Nephron (organoid): ENCODE measurements around the gene E2F6.

Experiments
- H3K27ac Mint-ChIP-seq, 3 experiments: 2 replicates each; pipeline ENCODE4 v1.8.0; 2020; ENCODE audit warnings: mixed read lengths in 3 of 3, mild to moderate bottlenecking in 2 of 3, moderate library complexity in 1 of 3
- H3K27me3 Mint-ChIP-seq: 2 replicates; pipeline ENCODE4 v1.8.0; 2021; ENCODE audit warnings: low read depth, mild to moderate bottlenecking, moderate library complexity, mixed read lengths
- H3K36me3 Mint-ChIP-seq: 2 replicates; pipeline ENCODE4 v1.8.0; 2020; ENCODE audit warnings: low read depth, mixed read lengths
- H3K4me1 Mint-ChIP-seq: 2 replicates; pipeline ENCODE4 v1.8.0; 2020; ENCODE audit warnings: mixed read lengths
- H3K4me3 Mint-ChIP-seq, 3 experiments: 2 replicates each; pipeline ENCODE4 v1.8.0; 2020; ENCODE audit warnings: mild to moderate bottlenecking in 3 of 3, mixed read lengths in 3 of 3, moderate library complexity in 2 of 3
- H3K9me3 Mint-ChIP-seq: 2 replicates; pipeline ENCODE4 v1.8.0; 2020; ENCODE audit warnings: mixed read lengths
- TF ChIP-seq, protein P1 (sequence below), 3 experiments: fragments of 200-600 bp; sonication (generic); IDR thresholded peaks; one replicate each; pipeline ENCODE4 v1.5.0; 2021; ENCODE audit warnings: antibody characterized with exemption in 3 of 3; ENCODE audit not compliant: unreplicated experiment in 3 of 3

E2F6 gene

DNA sequence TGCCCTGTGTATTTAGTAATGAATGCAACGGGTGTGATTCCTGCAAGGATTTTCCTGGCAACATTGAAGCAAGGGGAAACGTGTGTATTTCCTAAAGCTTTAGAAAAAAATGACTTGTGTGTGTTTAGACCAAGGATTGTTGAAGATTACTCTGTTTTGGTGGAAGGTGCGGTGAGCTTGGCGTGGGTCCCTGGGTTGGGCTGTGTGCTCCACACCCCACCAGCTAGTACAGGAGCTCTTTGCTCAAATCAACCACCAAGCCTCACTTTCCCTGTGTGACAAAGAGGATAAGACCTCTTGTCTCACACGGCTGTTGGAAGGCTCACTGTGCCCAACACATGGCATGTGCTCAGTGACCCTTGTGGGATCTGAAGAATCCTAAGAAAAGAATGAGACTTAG lies 46.5 kb upstream of the E2F6 start:
- TF ChIP-seq, protein P1, sequence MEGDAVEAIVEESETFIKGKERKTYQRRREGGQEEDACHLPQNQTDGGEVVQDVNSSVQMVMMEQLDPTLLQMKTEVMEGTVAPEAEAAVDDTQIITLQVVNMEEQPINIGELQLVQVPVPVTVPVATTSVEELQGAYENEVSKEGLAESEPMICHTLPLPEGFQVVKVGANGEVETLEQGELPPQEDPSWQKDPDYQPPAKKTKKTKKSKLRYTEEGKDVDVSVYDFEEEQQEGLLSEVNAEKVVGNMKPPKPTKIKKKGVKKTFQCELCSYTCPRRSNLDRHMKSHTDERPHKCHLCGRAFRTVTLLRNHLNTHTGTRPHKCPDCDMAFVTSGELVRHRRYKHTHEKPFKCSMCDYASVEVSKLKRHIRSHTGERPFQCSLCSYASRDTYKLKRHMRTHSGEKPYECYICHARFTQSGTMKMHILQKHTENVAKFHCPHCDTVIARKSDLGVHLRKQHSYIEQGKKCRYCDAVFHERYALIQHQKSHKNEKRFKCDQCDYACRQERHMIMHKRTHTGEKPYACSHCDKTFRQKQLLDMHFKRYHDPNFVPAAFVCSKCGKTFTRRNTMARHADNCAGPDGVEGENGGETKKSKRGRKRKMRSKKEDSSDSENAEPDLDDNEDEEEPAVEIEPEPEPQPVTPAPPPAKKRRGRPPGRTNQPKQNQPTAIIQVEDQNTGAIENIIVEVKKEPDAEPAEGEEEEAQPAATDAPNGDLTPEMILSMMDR (IDR thresholded peaks at IDR 0.05; ENCODE audit: unreplicated experiment in 3 of 3), result no peak
- H3K4me3 Mint-ChIP-seq, result no peak overlapping the region
- peaks cover 4% of the 10 kb centered on the region for H3K36me3 Mint-ChIP-seq
- no peaks in the 10 kb centered on the region for H3K27me3 Mint-ChIP-seq
- peaks cover 4% of the 10 kb centered on the region for H3K4me1 Mint-ChIP-seq
- no peak overlapping the region for H3K27ac Mint-ChIP-seq
- no peaks in the 10 kb centered on the region for H3K9me3 Mint-ChIP-seq

DNA sequence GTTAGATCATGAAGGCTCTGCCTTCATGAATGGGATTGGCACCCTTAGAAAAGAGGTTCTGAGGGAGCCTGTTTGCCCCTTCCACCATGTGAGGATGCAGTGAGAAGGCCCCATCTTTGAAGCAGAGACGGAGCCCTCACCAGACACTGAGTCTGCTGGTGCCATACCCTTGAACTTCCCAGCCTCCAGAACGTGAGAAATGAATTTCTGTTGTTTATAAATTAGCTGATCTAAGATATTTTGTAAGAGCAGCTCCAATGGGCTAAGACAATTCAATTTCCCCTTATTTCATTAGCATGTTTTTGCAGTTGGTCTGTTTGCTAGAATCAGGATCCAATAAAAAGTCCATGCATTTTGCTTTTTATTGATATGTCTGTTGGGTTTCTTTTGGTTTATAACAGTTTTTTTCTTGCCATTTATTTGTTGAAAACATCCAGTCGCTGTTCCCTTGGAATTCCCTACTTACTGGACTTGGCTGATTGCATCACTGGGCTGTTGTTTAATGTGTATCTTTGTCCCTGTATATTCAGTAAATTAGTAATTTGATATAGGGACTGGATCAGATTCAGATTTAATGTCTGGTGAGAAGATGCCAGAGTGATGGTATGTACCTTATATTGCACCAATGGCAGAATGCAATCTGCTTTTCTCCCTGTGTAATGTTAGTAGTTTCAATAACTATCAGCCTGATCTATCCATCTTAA lies 43.8 kb upstream of the E2F6 start:
- TF ChIP-seq, protein P1 (IDR thresholded peaks at IDR 0.05; ENCODE audit: unreplicated experiment in 3 of 3), result no peak
- peaks cover 4% of the 10 kb centered on the region for H3K4me1 Mint-ChIP-seq

DNA sequence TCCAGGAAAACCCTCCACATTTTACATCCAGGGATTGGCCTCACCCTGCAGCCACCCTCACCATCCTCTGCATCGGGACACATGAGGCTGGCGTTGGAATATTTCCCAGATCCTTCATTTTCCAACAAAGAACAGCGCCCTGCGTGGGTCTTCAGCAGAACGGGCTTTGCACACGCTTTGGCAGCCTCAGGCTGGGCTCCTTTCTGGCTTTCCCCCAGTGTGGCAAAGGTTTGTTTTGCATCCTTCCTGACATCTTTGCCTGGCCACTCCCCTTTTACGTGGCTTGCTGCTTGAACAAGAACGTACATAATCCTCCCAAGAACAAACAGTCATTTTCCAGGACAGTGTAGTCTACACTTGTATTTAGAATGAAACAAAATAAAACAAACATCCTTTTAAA lies 42.3 kb upstream of the E2F6 start:
- H3K36me3 Mint-ChIP-seq, result peaks cover 7% of the 10 kb centered on the region
- H3K9me3 Mint-ChIP-seq, result peaks cover 6% of the 10 kb centered on the region
- no peak overlapping the region for H3K27ac Mint-ChIP-seq
- no peak overlapping the region for H3K4me3 Mint-ChIP-seq
- TF ChIP-seq, protein P1 (IDR thresholded peaks at IDR 0.05; ENCODE audit: unreplicated experiment in 3 of 3), result no peak
- no peaks in the 10 kb centered on the region for H3K27me3 Mint-ChIP-seq
- peaks cover 4% of the 10 kb centered on the region for H3K4me1 Mint-ChIP-seq

More for the DNA sequence above, 43.8 kb upstream of the E2F6 start:
- Mint-ChIP-seq H3K9me3 (no peaks in the 10 kb centered on the region), H3K4me3 (no peak overlapping the region), H3K36me3 (no peaks in the 10 kb centered on the region), H3K27me3 (no peaks in the 10 kb centered on the region), H3K27ac (no peak overlapping the region)

DNA sequence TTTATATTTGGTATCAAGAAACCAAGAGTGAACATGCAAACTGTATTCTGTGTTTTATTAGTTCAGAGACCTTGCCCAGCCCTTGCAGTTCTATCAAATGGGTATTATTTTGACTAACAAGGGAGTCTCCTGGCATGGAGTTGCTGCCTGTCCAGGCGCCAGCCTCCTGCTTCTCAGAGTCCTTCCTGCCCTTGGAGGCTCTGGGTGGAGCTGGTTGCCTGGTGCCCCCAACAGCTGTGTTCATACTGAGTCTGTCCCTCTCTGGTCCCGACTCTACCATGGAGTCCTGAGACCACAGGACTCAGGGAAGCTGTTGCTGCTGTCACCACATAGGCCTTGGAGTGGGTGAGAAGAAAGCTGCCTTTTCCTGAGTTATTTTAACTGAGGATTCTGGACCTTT lies 41.6 kb upstream of the E2F6 start:
- H3K4me1 Mint-ChIP-seq, result peaks cover 4% of the 10 kb centered on the region
- no peak overlapping the region for H3K27ac Mint-ChIP-seq
- H3K4me3 Mint-ChIP-seq, result no peak overlapping the region
- no peaks in the 10 kb centered on the region for H3K27me3 Mint-ChIP-seq
- H3K36me3 Mint-ChIP-seq, result peaks cover 14% of the 10 kb centered on the region
- TF ChIP-seq, protein P1 (IDR thresholded peaks at IDR 0.05; ENCODE audit: unreplicated experiment in 3 of 3), result no peak
- H3K9me3 Mint-ChIP-seq, result peaks cover 11% of the 10 kb centered on the region

- TF ChIP-seq, protein P1 (IDR thresholded peaks at IDR 0.05; ENCODE audit: unreplicated experiment in 3 of 3), result no peak
- Mint-ChIP-seq H3K9me3 (peaks cover 11% of the 10 kb centered on the region), H3K27me3 (no peaks in the 10 kb centered on the region), H3K36me3 (peaks cover 15% of the 10 kb centered on the region), H3K4me1 (peaks cover 4% of the 10 kb centered on the region), H3K4me3 (no peak overlapping the region), H3K27ac (peak overlapping the region in 1 of 3 experiments; percentile 67)
Measured at GRCh38 chr2:11506611-11506969, 40.6 kb upstream of the E2F6 start.
